Measurements from ENCODE around the gene CTBP2. TPM values are rescaled to one million over a fixed set of nuclear protein-coding genes. Genes with fewer than 3 reads are reported as not detected.

Gene CTBP2
- total RNA-seq, 4 donors from 2014 or later, result 92.4 to 136 (median 125) TPM

DNA sequence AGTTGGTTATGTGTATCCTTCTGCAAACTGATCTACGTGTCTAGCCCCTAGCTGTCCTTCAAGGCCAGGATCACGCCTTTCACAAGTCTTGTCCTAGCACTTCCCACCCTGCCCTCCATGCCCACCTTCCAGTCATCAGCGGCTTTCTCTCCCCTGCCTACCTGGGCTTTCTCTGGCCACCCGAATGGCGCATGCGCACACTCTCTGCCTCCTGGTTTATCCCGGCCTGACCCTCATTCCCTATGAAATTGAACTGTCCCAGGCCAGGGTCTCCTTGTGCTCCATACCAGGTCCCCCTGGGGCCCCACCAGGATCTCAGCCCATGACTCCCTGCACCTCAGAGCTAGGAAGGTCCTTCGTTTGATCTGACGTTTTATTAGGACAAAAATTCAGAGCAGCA is 31.6 kb upstream of the CTBP2 start:
- no peak overlapping the region for H3K4me3 ChIP-seq (replicated peaks in 1 of 3)
- no peak for TF ChIP-seq POLR2A (IDR thresholded peaks at IDR 0.05)
- TF ChIP-seq, protein P1, sequence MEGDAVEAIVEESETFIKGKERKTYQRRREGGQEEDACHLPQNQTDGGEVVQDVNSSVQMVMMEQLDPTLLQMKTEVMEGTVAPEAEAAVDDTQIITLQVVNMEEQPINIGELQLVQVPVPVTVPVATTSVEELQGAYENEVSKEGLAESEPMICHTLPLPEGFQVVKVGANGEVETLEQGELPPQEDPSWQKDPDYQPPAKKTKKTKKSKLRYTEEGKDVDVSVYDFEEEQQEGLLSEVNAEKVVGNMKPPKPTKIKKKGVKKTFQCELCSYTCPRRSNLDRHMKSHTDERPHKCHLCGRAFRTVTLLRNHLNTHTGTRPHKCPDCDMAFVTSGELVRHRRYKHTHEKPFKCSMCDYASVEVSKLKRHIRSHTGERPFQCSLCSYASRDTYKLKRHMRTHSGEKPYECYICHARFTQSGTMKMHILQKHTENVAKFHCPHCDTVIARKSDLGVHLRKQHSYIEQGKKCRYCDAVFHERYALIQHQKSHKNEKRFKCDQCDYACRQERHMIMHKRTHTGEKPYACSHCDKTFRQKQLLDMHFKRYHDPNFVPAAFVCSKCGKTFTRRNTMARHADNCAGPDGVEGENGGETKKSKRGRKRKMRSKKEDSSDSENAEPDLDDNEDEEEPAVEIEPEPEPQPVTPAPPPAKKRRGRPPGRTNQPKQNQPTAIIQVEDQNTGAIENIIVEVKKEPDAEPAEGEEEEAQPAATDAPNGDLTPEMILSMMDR (IDR thresholded peaks at IDR 0.05), result no peak
- H3K4me1 ChIP-seq, result no peaks in the 10 kb centered on the region
- intact Hi-C loops (cut with DNase I), result no loop called here
- no peak overlapping the region for H3K27ac ChIP-seq
- no peaks in the 10 kb centered on the region for H3K36me3 ChIP-seq
- 93 to 94% methylated on average over 9 of the region's 9 CpGs for WGBS, 2 donors
- H3K27me3 ChIP-seq, result no peaks in the 10 kb centered on the region
- H3K9me3 ChIP-seq, result no peaks in the 10 kb centered on the region
- no peak for DNase-seq

DNA sequence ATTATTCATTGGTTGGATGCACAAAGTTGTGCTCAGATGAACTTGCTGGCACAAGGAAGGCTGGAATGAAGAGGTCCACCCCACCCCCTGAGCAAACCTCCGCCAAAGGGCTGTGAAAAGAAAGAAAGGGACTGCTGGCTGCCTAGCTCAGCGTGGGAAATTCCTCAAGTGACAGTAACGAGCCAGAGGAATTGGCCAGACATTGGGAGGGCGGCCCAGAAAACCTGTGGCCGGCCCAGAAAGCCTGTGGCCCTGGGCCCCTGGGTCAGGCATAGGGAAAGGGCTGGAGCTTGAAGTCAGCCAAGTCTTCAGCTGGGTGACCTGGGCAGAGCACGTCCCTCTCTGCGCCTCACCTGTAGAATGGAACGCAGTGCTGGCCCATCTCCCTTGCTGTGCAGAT is 30.6 kb upstream of the CTBP2 start:
- Histone ChIP-seq H3K4me1 (no peaks in the 10 kb centered on the region), H3K27me3 (no peaks in the 10 kb centered on the region), H3K4me3 (replicated peaks in 1 of 3) (no peak overlapping the region), H3K9me3 (no peaks in the 10 kb centered on the region), H3K36me3 (no peaks in the 10 kb centered on the region), H3K27ac (no peak overlapping the region)
- WGBS, 2 donors, result 77 to 84% methylated on average over 8 of the region's 8 CpGs
- TF ChIP-seq POLR2A (IDR thresholded peaks at IDR 0.05), result no peak
- TF ChIP-seq, protein P1 (IDR thresholded peaks at IDR 0.05), result no peak
- DNase-seq, result no peak
- intact Hi-C loops (cut with DNase I), result no loop called here

DNA sequence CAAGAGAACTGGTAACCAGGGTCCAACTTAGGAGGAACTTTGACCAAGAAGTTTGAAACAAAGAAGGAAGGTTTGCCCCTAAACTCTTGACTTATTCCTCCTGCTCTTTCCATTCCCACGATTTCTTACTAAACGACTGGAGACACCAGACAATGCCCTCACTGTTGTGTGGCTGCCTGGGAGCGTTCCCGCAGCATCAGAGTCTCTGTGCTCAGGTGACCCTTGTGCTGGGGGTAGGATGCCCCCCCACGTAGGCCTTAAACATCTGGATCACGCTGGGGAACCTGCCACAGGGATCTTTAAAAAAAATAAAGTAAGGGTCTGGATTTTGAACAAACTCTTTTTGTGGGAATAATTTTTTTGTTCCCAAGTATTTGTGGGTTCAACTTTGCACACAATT is 30.1 kb upstream of the CTBP2 start:
- Histone ChIP-seq H3K9me3 (no peaks in the 10 kb centered on the region), H3K27ac (no peak overlapping the region), H3K4me1 (no peaks in the 10 kb centered on the region), H3K27me3 (no peaks in the 10 kb centered on the region), H3K36me3 (no peaks in the 10 kb centered on the region), H3K4me3 (replicated peaks in 1 of 3) (no peak overlapping the region)
- TF ChIP-seq, protein P1 (IDR thresholded peaks at IDR 0.05), result no peak
- TF ChIP-seq POLR2A (IDR thresholded peaks at IDR 0.05), result no peak
- no peak for DNase-seq
- 76 to 82% methylated on average over 6 of the region's 6 CpGs for WGBS, 2 donors
- intact Hi-C loops (cut with DNase I), result no loop called here

DNA sequence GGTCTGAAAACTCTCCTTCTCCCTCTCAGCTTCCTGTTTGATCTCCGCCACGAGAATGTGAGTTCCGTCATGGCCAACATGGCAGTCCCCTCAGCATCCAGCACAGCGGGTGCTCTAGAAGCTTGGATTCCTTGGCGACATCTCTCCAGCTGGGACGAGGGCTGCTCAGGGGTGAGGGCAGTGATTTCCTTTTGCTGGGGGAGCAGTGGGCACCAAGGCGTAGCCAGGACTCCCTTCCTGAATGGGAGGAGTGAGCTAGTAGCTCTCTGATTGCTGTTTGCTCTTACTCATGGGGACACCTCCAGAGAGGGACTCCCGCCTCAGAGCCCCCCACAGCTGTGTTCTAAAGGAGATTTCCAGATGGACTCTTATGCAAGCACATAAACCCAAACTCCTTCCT is 28.8 kb upstream of the CTBP2 start:
- WGBS, 2 donors, result 88 to 90% methylated on average over 5 to 7 of the region's 8 CpGs
- no peak overlapping the region for H3K27ac ChIP-seq
- TF ChIP-seq, protein P1 (IDR thresholded peaks at IDR 0.05), result no peak
- TF ChIP-seq POLR2A (IDR thresholded peaks at IDR 0.05), result no peak
- no peaks in the 10 kb centered on the region for H3K4me1 ChIP-seq
- no peaks in the 10 kb centered on the region for H3K36me3 ChIP-seq
- no peak overlapping the region for H3K4me3 ChIP-seq (replicated peaks in 1 of 3)
- H3K27me3 ChIP-seq, result no peaks in the 10 kb centered on the region
- no peaks in the 10 kb centered on the region for H3K9me3 ChIP-seq
- no peak for DNase-seq
- intact Hi-C loops (cut with DNase I), result no loop called here

DNA sequence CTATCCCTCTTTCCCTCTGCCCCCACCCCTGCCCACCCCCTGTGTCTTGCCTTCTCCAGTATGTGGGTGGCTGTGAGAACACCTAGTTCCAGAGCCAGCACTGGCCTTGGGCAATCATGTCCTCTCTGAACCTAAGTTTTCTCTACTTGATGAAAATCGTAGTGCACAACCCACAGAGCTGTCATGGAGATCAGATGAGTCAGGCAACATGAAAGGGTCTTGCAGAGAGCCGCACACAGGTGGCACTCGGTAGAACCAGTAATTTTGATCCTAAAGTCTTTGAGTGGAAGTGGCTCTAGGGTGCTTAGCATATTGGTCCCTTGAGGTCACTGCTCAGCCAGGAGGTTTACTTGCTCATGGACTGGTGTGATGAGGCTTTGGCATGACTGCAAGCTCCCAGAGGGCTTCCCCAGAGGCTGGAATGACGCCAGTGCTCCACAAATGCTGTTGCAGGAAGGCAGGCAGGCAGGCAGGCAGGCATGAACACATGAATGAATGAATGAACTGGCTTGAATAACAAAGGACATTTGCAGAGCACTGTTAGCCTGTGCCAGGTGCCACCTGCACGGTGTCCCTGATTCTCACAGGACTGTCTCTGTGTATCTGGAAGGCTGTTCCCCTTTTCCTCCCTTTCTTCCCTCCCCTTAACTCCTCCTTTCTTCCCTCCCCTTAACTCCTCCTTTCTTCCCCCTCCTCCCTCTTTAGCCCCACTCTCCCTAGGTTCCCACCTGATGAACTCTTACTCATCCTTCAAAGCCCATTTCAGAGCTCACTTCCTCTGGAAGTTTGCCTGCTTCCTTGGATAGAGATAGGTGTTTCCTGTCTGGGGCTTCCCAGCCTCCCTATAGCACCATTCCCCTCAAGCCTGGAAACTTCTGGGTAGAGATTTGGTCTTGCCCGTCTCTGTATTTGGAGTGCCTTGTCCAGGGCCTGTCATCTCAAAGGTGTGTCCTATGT is 27.2 kb upstream of the CTBP2 start:
- H3K36me3 ChIP-seq, result no peaks in the 10 kb centered on the region
- no peak for TF ChIP-seq POLR2A (IDR thresholded peaks at IDR 0.05)
- TF ChIP-seq, protein P1 (IDR thresholded peaks at IDR 0.05), result no peak
- intact Hi-C loops (cut with DNase I), result no loop called here
- no peaks in the 10 kb centered on the region for H3K27me3 ChIP-seq
- H3K27ac ChIP-seq, result no peak overlapping the region
- no peaks in the 10 kb centered on the region for H3K9me3 ChIP-seq
- WGBS, 2 donors, result 85% methylated on average over 6 of the region's 6 CpGs
- H3K4me1 ChIP-seq, result no peaks in the 10 kb centered on the region
- no peak for DNase-seq
- no peak overlapping the region for H3K4me3 ChIP-seq (replicated peaks in 1 of 3)

Data from thyroid gland (tissue), 4 donors.